Fibroblast of the aortic adventitia (primary cell): ENCODE data around the gene ALDH9A1. TPM values are rescaled to one million over a fixed set of nuclear protein-coding genes. Genes with fewer than 3 reads are reported as not detected.
"Not testable (repeated sequence)": the region's sequence is repeated elsewhere in the genome, so short reads cannot be mapped to it uniquely, and the experiment has no call there.

Experiments used
- DNase-seq: peaks from one replicate; pipeline ENCODE4 v3.0.0-alpha.2; 2010; ENCODE audit warnings: low read depth
- H3K4me3 ChIP-seq: 2 replicates; pipeline ENCODE4 v1.5.1; 2011; ENCODE audit warnings: low read depth, mild to moderate bottlenecking, control low read depth, low read length, moderate library complexity
- CTCF ChIP-seq: IDR thresholded peaks from 2 replicates; pipeline ENCODE4 v1.5.1; 2011; ENCODE audit warnings: mild to moderate bottlenecking, low read length, control low read depth, inconsistent platforms; ENCODE audit not compliant: insufficient read depth
- total RNA-seq: library from RNA; depleted of rRNA; stranded (reverse); fragments of >200 nt; gene quantifications from 2 replicates; pipeline ENCODE4 v1.2.3, GENCODE V29; 2012; ENCODE audit warnings: low replicate concordance

Gene ALDH9A1
- total RNA-seq, 1 donor: 97.2 TPM

DNA sequence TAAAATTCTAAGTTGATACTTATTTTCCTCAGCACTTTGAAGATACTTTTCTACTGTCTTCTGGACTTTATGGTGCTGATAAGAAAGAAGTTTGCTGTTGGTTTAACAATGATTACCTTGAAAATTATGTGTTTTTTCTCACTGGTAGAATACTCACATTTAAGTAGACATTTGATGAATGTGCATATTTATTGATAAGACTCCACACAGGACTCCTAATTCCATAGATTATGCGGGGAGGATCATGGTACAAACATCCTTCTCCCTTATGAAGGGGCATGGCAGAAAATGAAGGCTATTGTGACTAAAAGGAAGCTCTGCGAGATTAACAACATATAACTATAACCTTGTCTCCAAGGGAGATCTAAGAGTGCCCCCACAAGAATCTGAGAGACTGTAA is 28.5 kb upstream of the ALDH9A1 start:
- TF ChIP-seq CTCF: no peak
- no peak for DNase-seq
- H3K4me3 ChIP-seq: no peak overlapping the region

DNA sequence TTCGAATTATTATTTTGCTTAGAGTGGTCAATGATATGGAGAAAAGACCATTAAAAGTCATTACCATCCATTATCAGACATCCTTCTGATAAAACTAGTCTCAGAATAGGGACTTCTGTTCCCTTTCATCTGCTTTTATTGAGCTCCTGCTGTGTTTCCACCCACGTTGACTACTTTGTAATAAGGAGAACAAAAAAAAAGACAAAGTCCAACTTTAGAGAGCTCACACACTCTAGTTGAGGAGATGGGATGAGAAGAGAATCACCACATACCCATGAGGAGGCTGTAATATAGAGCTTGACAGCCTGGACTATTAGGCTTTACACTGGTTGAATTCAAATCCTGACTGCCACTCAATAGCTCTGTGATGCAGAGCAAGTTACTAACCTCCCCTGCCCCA is 27.8 kb upstream of the ALDH9A1 start:
- H3K4me3 ChIP-seq: no peak overlapping the region
- DNase-seq: no peak
- no peak for TF ChIP-seq CTCF

DNA sequence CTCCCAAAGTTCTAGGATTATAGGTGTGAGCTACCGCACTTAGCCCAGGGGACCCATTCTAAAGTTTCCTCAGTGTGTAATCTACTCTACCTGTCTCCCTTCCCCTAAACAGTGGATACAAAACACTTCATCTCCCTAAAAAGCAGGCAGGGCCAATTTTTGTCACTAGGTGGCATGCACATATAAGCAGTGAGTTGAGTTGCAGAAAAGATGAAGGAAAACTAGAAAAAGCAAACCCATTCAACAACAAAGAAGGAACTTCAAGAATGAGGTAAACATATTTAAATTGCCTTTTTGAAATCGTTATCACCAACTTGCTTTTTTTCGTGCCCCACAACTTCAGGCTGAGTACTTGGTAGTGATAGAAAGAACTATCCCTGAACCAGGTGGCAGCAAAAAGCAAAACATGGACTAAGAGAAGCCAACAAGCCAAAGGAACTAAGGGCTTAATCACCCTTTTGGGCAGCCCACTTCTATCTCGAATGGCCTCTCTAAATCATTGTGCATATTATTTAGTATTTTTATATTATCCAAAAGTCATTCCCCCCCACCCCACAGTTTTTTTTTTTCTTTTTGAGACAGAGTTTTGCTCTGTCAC is 19.7 kb upstream of the ALDH9A1 start:
- no peak overlapping the region for H3K4me3 ChIP-seq
- peak; percentile 82 for DNase-seq
- peak; percentile 94 for TF ChIP-seq CTCF

- DNase-seq, H3K4me3 ChIP-seq: not testable (repeated sequence)
Measured at GRCh38 chr1:165716265-165717051, 18.1 kb upstream of the ALDH9A1 start.

DNA sequence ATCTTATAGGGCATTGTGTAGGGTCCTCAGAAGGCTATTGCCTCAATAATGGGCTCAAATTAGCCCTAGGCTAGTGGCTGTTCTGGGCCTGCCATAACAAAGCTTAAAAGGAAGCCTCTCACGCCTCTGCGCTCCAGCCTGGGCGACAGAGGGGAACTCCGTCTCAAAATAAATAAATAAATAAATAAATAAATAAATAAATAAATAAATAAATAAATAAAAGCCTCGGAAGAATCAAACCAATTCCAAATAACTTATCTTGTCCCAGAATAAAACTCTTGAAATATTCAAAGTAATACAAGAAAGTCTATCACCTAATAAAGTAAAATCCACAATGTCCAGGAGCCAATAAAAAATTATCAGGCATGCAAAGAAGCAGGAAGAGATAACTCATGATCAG is 14.4 kb upstream of the ALDH9A1 start:
- no peak for DNase-seq
- H3K4me3 ChIP-seq: no peak overlapping the region
- TF ChIP-seq CTCF: no peak

- H3K4me3 ChIP-seq: no peak overlapping the region
- no peak for TF ChIP-seq CTCF
- DNase-seq: no peak
Measured at GRCh38 chr1:165707984-165708706, 9.8 kb upstream of the ALDH9A1 start.

DNA sequence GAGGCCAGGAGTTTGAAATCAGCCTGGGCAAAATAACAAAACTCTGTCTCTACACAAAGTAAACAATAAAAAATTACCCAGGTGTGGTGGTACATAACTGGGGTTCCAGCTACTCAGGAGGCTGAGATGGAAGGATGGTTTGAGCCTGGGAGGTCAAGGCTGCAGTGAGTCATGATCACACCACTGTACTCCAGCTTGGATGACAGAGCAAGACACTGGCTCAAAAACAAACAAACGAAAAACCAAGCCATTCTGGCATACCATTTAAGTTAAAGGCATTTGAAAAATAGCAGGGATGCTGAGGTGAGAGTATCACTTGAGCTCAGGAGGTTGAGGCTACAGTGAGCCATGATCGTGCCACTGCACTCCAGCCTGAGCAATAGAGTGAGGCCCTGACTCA is 5.3 kb upstream of the ALDH9A1 start:
- DNase-seq: no peak
- no peak overlapping the region for H3K4me3 ChIP-seq
- no peak for TF ChIP-seq CTCF

- not testable (repeated sequence) for H3K4me3 ChIP-seq, DNase-seq
Measured at GRCh38 chr1:165701922-165702321, 3.6 kb upstream of the ALDH9A1 start.
